Mesenchymal stem cell (in vitro differentiated cells and primary cell): ENCODE results near the gene PICK1.

Experiments
- DNase-seq: peaks from one replicate; pipeline ENCODE4 v3.0.0-alpha.2; 2013
- H2AFZ ChIP-seq: one replicate; pipeline ENCODE4 v1.6.1; 2013; ENCODE audit warnings: low read depth, mild to moderate bottlenecking, control low read depth, inconsistent platforms, low read length, moderate library complexity
- H2AK5ac ChIP-seq: 2 replicates; pipeline ENCODE4 v1.6.1; 2013; ENCODE audit warnings: low read length, moderate library complexity, mild to moderate bottlenecking, inconsistent platforms; ENCODE audit not compliant: severe bottlenecking
- H2BK120ac ChIP-seq: one replicate; pipeline ENCODE4 v1.6.1; 2013; ENCODE audit warnings: low read depth, mild to moderate bottlenecking, inconsistent platforms, low read length, moderate library complexity
- H2BK12ac ChIP-seq, 2 experiments: one replicate each; pipeline ENCODE4 v1.6.1; 2013; ENCODE audit warnings: inconsistent platforms in 2 of 2, low read length in 2 of 2, mild to moderate bottlenecking in 2 of 2, moderate library complexity in 2 of 2, control low read depth in 1 of 2
- H2BK15ac ChIP-seq: one replicate; pipeline ENCODE4 v1.6.1; 2013; ENCODE audit warnings: mild to moderate bottlenecking, low read depth, inconsistent platforms; ENCODE audit not compliant: poor library complexity, severe bottlenecking
- H2BK5ac ChIP-seq: 2 replicates; pipeline ENCODE4 v1.6.1; 2013; ENCODE audit warnings: low read depth, mild to moderate bottlenecking, low read length, control low read depth, inconsistent platforms; ENCODE audit not compliant: poor library complexity, severe bottlenecking
- H3K14ac ChIP-seq, 2 experiments: one replicate each; pipeline ENCODE4 v1.6.1; 2013; ENCODE audit warnings: inconsistent platforms in 2 of 2, low read length in 2 of 2, control low read depth in 1 of 2, mild to moderate bottlenecking in 1 of 2, moderate library complexity in 1 of 2
- H3K18ac ChIP-seq, 2 experiments: one replicate each; pipeline ENCODE4 v1.6.1; 2013; ENCODE audit warnings: inconsistent platforms in 2 of 2, low read length in 2 of 2, control low read depth in 1 of 2, low read depth in 1 of 2, mild to moderate bottlenecking in 1 of 2
- H3K23ac ChIP-seq, 2 experiments: one replicate each; pipeline ENCODE4 v1.6.1; 2013; ENCODE audit warnings: inconsistent platforms in 2 of 2, low read length in 2 of 2, mild to moderate bottlenecking in 2 of 2, moderate library complexity in 2 of 2, control low read depth in 1 of 2
- H3K27ac ChIP-seq: 2 replicates; pipeline ENCODE4 v1.5.1; 2013; ENCODE audit warnings: mild to moderate bottlenecking, moderate library complexity, low read length, control low read depth, inconsistent platforms; ENCODE audit not compliant: poor library complexity, severe bottlenecking
- H3K27me3 ChIP-seq, 2 experiments: 2 replicates each; pipeline versions ENCODE4 v1.6.1 to v1.7.0; 2013; ENCODE audit warnings: low read length in 2 of 2, mild to moderate bottlenecking in 2 of 2, moderate library complexity in 2 of 2, control low read depth in 1 of 2, inconsistent platforms in 1 of 2; ENCODE audit not compliant: control insufficient read depth in 1 of 2, insufficient read depth in 1 of 2
- H3K36me3 ChIP-seq, 2 experiments: 2 replicates each; pipeline versions ENCODE4 v1.6.1 to v1.7.0; 2013; ENCODE audit warnings: low read length in 2 of 2, control low read depth in 1 of 2, inconsistent platforms in 1 of 2, low read depth in 1 of 2, mild to moderate bottlenecking in 1 of 2; ENCODE audit not compliant: insufficient read depth in 2 of 2, control insufficient read depth in 1 of 2
- H3K4ac ChIP-seq, 2 experiments: one replicate each; pipeline ENCODE4 v1.6.1; 2013; ENCODE audit warnings: inconsistent platforms in 2 of 2, low read length in 2 of 2, mild to moderate bottlenecking in 2 of 2, moderate library complexity in 2 of 2, control low read depth in 1 of 2, low read depth in 1 of 2
- H3K4me1 ChIP-seq: 2 replicates; pipeline ENCODE4 v1.6.1; 2013; ENCODE audit warnings: low read depth, low read length, control low read depth; ENCODE audit not compliant: control insufficient read depth, insufficient read depth
- H3K4me2 ChIP-seq: 2 replicates; pipeline ENCODE4 v1.6.1; 2013; ENCODE audit warnings: low read length, mild to moderate bottlenecking, inconsistent platforms; ENCODE audit not compliant: poor library complexity, severe bottlenecking
- H3K4me3 ChIP-seq, 2 experiments: 2 replicates each; pipeline versions ENCODE4 v1.5.1 to v1.7.0; 2013; ENCODE audit warnings: low read length in 2 of 2, mild to moderate bottlenecking in 2 of 2, control low read depth in 1 of 2, low read depth in 1 of 2; ENCODE audit not compliant: insufficient read depth in 1 of 2
- H3K79me1 ChIP-seq: replicated peaks from 2 replicates; pipeline ENCODE4 v1.6.1; 2013; ENCODE audit warnings: mild to moderate bottlenecking, control low read depth, low read length, inconsistent platforms; ENCODE audit not compliant: poor library complexity, severe bottlenecking
- H3K9ac ChIP-seq: 2 replicates; pipeline ENCODE4 v1.7.0; 2013; ENCODE audit warnings: mild to moderate bottlenecking, low read length, moderate library complexity
- H3K9me3 ChIP-seq: 2 replicates; pipeline ENCODE4 v1.7.0; 2013; ENCODE audit warnings: mild to moderate bottlenecking, low read length; ENCODE audit not compliant: control insufficient read depth
- H4K8ac ChIP-seq: one replicate; pipeline ENCODE4 v1.6.1; 2013; ENCODE audit warnings: inconsistent platforms, mild to moderate bottlenecking, low read length, moderate library complexity
- H4K91ac ChIP-seq: one replicate; pipeline ENCODE4 v1.6.1; 2013; ENCODE audit warnings: mild to moderate bottlenecking, low read length, inconsistent platforms
- WGBS: methylation state at CpG from one replicate; pipeline ENCODE4 v1.1.7; 2013; ENCODE audit warnings: mixed read lengths; 5-methylcytosine and 5-hydroxymethylcytosine counted together

Gene PICK1

DNA sequence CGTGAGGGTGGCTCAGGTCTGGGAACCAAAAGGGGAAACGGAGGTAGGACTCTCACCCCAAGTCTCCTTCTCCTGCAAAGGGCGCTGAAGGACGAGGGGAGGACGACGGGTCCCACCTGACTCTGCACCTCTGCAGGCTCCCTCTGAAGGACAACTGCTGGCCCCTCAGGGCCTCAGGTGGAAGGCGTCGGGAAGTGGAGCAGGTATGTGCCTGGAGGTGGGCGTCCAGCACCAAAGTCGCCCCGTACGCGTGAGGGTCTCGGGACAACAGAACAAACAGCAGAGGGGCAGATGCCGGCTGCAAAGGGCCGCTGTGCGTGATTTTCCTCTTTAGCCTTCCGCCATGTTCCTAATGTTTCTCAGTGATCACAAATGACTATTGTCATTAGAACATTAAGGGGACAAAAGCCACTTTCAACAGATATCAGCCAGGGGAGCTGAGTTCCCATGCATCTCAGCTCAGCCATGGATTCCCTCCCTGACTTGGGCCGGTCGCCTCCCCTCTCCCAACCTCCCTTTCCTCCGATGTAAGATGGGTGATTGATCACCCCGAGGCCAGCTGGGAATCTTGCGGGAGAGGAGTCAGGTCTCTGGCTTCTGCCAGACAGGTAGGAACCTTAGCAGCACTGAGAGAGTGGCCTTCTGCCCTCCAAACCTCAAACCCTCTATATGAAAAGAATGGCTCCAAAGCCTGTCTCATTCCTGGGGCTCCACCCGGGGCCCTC lies 25.9 kb downstream of the PICK1 start:
- Histone ChIP-seq H3K79me1 (no peaks in the 10 kb centered on the region), H3K14ac (no peak overlapping the region), H2AK5ac (no peak overlapping the region), H3K27ac (no peak overlapping the region), H3K9ac (no peak overlapping the region), H3K18ac (no peak overlapping the region), H2BK12ac (no peak overlapping the region), H2BK15ac (no peak overlapping the region), H3K23ac (no peak overlapping the region), H3K36me3 (peaks cover 4 to 15% of the 10 kb centered on the region in 2 experiments), H3K27me3 (peaks cover 23 to 43% of the 10 kb centered on the region in 2 experiments), H3K9me3 (no peaks in the 10 kb centered on the region), H4K91ac (no peak overlapping the region), H3K4me3 (no peak overlapping the region), H2AFZ (no peak overlapping the region), H2BK5ac (no peak overlapping the region), H2BK120ac (no peak overlapping the region), H3K4me2 (no peak overlapping the region), H3K4me1 (peaks cover 19% of the 10 kb centered on the region), H4K8ac (no peak overlapping the region), H3K4ac (no peak overlapping the region)
- no peak for DNase-seq
- WGBS: 79% methylated on average over 24 of the region's 24 CpGs

DNA sequence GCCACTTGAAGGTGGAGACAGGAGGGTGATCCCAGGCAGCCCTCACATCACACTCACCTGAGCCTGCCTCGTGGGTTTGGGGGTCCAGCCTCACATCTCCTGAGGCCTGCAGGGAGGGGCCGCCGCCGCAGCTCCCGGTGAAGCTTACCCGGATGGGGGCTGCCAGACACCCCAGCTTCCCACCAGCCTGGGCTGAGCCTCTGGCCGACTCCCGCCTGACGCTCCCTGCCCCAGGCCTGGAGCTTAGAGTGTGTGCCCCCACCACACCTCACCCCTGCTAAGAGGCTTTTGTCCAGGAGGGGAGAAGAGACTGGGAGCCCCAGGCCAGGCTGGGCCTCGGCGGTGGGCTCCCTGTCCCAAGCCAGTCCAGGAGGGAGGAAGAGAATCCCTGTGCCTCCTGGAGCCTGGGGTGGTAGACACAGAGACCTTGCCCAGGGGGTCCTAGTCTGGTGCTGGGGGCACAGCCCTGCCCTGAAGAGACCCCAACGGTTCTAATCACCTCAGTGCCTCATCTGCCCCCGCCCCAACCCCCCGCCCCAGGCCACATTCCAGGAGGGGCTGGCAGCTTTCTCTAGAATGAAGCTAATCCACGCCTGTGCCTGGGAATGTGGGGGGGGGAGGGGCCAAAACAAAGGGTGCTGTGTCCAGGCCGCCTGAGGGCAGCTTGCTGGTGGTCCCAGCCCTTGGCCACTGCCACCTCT lies 26.9 kb downstream of the PICK1 start, which contains the start of gene SLC16A8:
TSS of gene SLC16A8 (minus strand) at position 254 of the 701 bp plus-strand sequence. CDS start 1,311 bp downstream, outside the sequence.
- H3K36me3 ChIP-seq: peaks cover 4 to 8% of the 10 kb centered on the region in 2 experiments
- peaks cover 26 to 34% of the 10 kb centered on the region in 2 experiments for H3K27me3 ChIP-seq
- WGBS: 62% methylated on average over 9 of the region's 16 CpGs
- no peaks in the 10 kb centered on the region for H3K9me3 ChIP-seq
- peaks cover 24% of the 10 kb centered on the region for H3K4me1 ChIP-seq
- DNase-seq: no peak
- no peak within 1 kb of the TSS for H2AK5ac ChIP-seq
- H4K91ac ChIP-seq: no peak within 1 kb of the TSS
- no peak within 1 kb of the TSS for H3K9ac ChIP-seq
- H2BK12ac ChIP-seq: no peak within 1 kb of the TSS
- no peak within 1 kb of the TSS for H3K4me2 ChIP-seq
- H4K8ac ChIP-seq: no peak within 1 kb of the TSS
- H2BK120ac ChIP-seq: no peak within 1 kb of the TSS
- no peak within 1 kb of the TSS for H3K14ac ChIP-seq
- H2BK15ac ChIP-seq: no peak within 1 kb of the TSS
- H3K27ac ChIP-seq: no peak within 1 kb of the TSS
- H3K18ac ChIP-seq: no peak within 1 kb of the TSS
- H3K4ac ChIP-seq: no peak within 1 kb of the TSS
- H3K4me3 ChIP-seq: no peak within 1 kb of the TSS
- no peak within 1 kb of the TSS for H2AFZ ChIP-seq
- no peak within 1 kb of the TSS for H2BK5ac ChIP-seq
- H3K23ac ChIP-seq: no peak within 1 kb of the TSS
- H3K79me1 ChIP-seq: no peaks in the 10 kb centered on the region

DNA sequence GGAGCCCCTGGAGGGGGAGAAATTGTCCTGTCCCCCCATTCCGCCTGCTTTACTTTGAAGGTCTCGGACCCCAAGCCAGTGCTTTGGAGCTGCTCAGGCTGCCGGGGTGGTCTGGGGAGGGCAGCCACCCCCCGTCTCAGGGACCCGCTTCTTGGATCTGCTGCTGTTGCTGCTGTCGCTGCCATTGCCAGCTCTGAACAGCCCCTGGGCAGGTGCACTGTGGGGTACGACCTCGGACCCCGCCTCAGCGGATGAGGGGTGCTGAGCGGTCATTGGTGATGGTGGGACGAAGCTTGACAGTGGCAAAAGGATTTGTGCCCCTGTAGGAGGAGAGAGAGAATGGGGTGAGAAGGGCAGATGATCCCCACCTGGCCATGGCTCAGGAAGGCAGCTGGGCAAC lies 27.9 kb downstream of the PICK1 start:
- no peak overlapping the region for H3K4me3 ChIP-seq
- no peaks in the 10 kb centered on the region for H3K9me3 ChIP-seq
- no peak overlapping the region for H3K4me2 ChIP-seq
- no peak overlapping the region for H3K14ac ChIP-seq
- no peaks in the 10 kb centered on the region for H3K79me1 ChIP-seq
- H2AK5ac ChIP-seq: no peak overlapping the region
- no peak for DNase-seq
- peaks cover 25% of the 10 kb centered on the region for H3K4me1 ChIP-seq
- no peak overlapping the region for H3K23ac ChIP-seq
- H4K91ac ChIP-seq: no peak overlapping the region
- H4K8ac ChIP-seq: no peak overlapping the region
- no peak overlapping the region for H3K18ac ChIP-seq
- no peak overlapping the region for H3K27ac ChIP-seq
- H3K9ac ChIP-seq: no peak overlapping the region
- H2AFZ ChIP-seq: no peak overlapping the region
- no peak overlapping the region for H3K4ac ChIP-seq
- H2BK120ac ChIP-seq: no peak overlapping the region
- H2BK15ac ChIP-seq: no peak overlapping the region
- 97% methylated on average over 12 of the region's 12 CpGs for WGBS
- peaks cover 4 to 8% of the 10 kb centered on the region in 2 experiments for H3K36me3 ChIP-seq
- H3K27me3 ChIP-seq: peaks cover 26 to 30% of the 10 kb centered on the region in 2 experiments
- no peak overlapping the region for H2BK12ac ChIP-seq
- no peak overlapping the region for H2BK5ac ChIP-seq

DNA sequence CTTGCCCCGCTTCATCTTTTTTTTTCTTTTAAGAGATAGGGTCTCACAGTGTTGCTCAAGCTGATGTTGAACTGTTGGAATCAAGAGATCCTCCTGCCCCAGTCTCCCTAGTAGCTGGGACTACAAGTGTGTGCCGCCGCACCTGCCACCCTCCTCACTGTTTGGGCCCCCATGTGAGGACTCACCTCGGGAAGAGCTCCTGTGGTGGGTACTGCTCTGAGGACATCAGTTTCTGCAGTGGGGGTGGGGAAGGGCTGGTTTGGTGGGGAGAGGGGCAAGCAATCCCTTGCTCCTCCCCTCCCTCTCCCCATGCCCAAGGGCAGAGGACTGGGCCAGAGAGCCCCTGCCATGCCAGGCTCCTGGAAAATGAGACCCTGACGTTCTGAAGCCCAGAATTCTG lies 28.3 kb downstream of the PICK1 start:
- no peaks in the 10 kb centered on the region for H3K9me3 ChIP-seq
- no peak overlapping the region for H3K23ac ChIP-seq
- no peak overlapping the region for H4K8ac ChIP-seq
- H4K91ac ChIP-seq: no peak overlapping the region
- no peak overlapping the region for H3K14ac ChIP-seq
- H3K9ac ChIP-seq: no peak overlapping the region
- no peak overlapping the region for H2BK5ac ChIP-seq
- H3K4ac ChIP-seq: no peak overlapping the region
- no peak overlapping the region for H3K4me2 ChIP-seq
- peaks cover 22 to 28% of the 10 kb centered on the region in 2 experiments for H3K27me3 ChIP-seq
- H2BK120ac ChIP-seq: no peak overlapping the region
- no peaks in the 10 kb centered on the region for H3K79me1 ChIP-seq
- H2AFZ ChIP-seq: no peak overlapping the region
- H3K27ac ChIP-seq: no peak overlapping the region
- no peak overlapping the region for H2BK15ac ChIP-seq
- no peak overlapping the region for H3K4me3 ChIP-seq
- no peak overlapping the region for H2BK12ac ChIP-seq
- no peak overlapping the region for H3K18ac ChIP-seq
- peaks cover 25% of the 10 kb centered on the region for H3K4me1 ChIP-seq
- peaks cover 4 to 8% of the 10 kb centered on the region in 2 experiments for H3K36me3 ChIP-seq
- no peak for DNase-seq
- 53% methylated on average over 1 of the region's 5 CpGs for WGBS
- H2AK5ac ChIP-seq: no peak overlapping the region
